HG03354 (cell line): ENCODE results near the gene IER3IP1.
"Not testable (repeated sequence)": the region's sequence is repeated elsewhere in the genome, so short reads cannot be mapped to it uniquely, and the experiment has no call there.

ENCODE experiments used
- ATAC-seq: cut with Tn5 transposase; IDR thresholded peaks from one replicate; pipeline ENCODE4 v1.9.1; 2021; ENCODE audit warnings: mild to moderate bottlenecking; ENCODE audit not compliant: unreplicated experiment, poor library complexity, severe bottlenecking

The IER3IP1 gene

GRCh38 chr18:47175898-47176575, at the start of gene IER3IP1:
TSS of gene IER3IP1 (minus strand) at chr18:47176364. CDS start at chr18:47176277, 87 bp downstream.
- ATAC-seq = peak; percentile 88

- ATAC-seq = no peak
Measured at GRCh38 chr18:47215554-47216138, 39.5 kb upstream of the IER3IP1 start.

GRCh38 chr18:47209171-47209570, 33.0 kb upstream of the IER3IP1 start:
- ATAC-seq = no peak

- ATAC-seq = no peak
Measured at GRCh38 chr18:47206945-47207637, 30.9 kb upstream of the IER3IP1 start.

- ATAC-seq = no peak
Measured at GRCh38 chr18:47204908-47205522, 28.9 kb upstream of the IER3IP1 start.

GRCh38 chr18:47203626-47204464, 27.7 kb upstream of the IER3IP1 start:
- ATAC-seq = no peak

- ATAC-seq = not testable (repeated sequence)
Measured at GRCh38 chr18:47195961-47196360, 19.8 kb upstream of the IER3IP1 start.

- no peak for ATAC-seq
Measured at GRCh38 chr18:47191961-47192360, 15.8 kb upstream of the IER3IP1 start.

GRCh38 chr18:47187721-47188120, 11.6 kb upstream of the IER3IP1 start:
- no peak for ATAC-seq

GRCh38 chr18:47184419-47185050, 8.4 kb upstream of the IER3IP1 start:
- ATAC-seq = no peak

GRCh38 chr18:47182156-47182555, 6.0 kb upstream of the IER3IP1 start:
- ATAC-seq = not testable (repeated sequence)

GRCh38 chr18:47180765-47181164, 4.6 kb upstream of the IER3IP1 start:
- ATAC-seq = no peak

- ATAC-seq = no peak
Measured at GRCh38 chr18:47179520-47179919, 3.4 kb upstream of the IER3IP1 start.

- ATAC-seq = peak; percentile 32
Measured at GRCh38 chr18:47175283-47175897, 774 bp downstream of the IER3IP1 start.

GRCh38 chr18:47174545-47175116, 1.5 kb downstream of the IER3IP1 start:
- no peak for ATAC-seq

GRCh38 chr18:47172476-47172875, 3.7 kb downstream of the IER3IP1 start:
- ATAC-seq = no peak

- ATAC-seq = no peak
Measured at GRCh38 chr18:47168913-47169312, 7.3 kb downstream of the IER3IP1 start.

- ATAC-seq = no peak
Measured at GRCh38 chr18:47168509-47168908, 7.7 kb downstream of the IER3IP1 start.

GRCh38 chr18:47166294-47166693, 9.9 kb downstream of the IER3IP1 start:
- no peak for ATAC-seq
